GM18873 (cell line): ENCODE measurements around the gene CNEP1R1.
A peak's percentile ranks its signal among the peaks of the same experiment; 100 is the strongest.
"Not testable (repeated sequence)": the region's sequence is repeated elsewhere in the genome, so short reads cannot be mapped to it uniquely, and the experiment has no call there.

Experiments used
- ATAC-seq: cut with Tn5 transposase; IDR thresholded peaks from one replicate; pipeline ENCODE4 v1.9.1; 2021; ENCODE audit warnings: mild to moderate bottlenecking, moderate library complexity, moderate number of reproducible peaks; ENCODE audit not compliant: unreplicated experiment, low FRiP score

Gene CNEP1R1

GRCh38 chr16:50024684-50025536 lies at the start of gene CNEP1R1:
TSS of gene CNEP1R1 (plus strand) at chr16:50025225. CDS start at chr16:50025316, 91 bp downstream.
- ATAC-seq: peak; percentile 97

- ATAC-seq: no peak
Observed at GRCh38 chr16:49977427-49977826, 47.6 kb upstream of the CNEP1R1 start.

GRCh38 chr16:49978569-49979326 lies 46.3 kb upstream of the CNEP1R1 start:
- no peak for ATAC-seq

- no peak for ATAC-seq
Observed at GRCh38 chr16:49980166-49980565, 44.9 kb upstream of the CNEP1R1 start.

- ATAC-seq: no peak
Observed at GRCh38 chr16:49986351-49987124, 38.5 kb upstream of the CNEP1R1 start.

GRCh38 chr16:49987381-49987780 lies 37.6 kb upstream of the CNEP1R1 start:
- no peak for ATAC-seq

- no peak for ATAC-seq
Observed at GRCh38 chr16:49992825-49993224, 32.2 kb upstream of the CNEP1R1 start.

- ATAC-seq: no peak
Observed at GRCh38 chr16:49993579-49993978, 31.4 kb upstream of the CNEP1R1 start.

- ATAC-seq: no peak
Observed at GRCh38 chr16:49994006-49994405, 31.0 kb upstream of the CNEP1R1 start.

- ATAC-seq: no peak
Observed at GRCh38 chr16:49995720-49996119, 29.3 kb upstream of the CNEP1R1 start.

GRCh38 chr16:49997721-49998251 lies 27.2 kb upstream of the CNEP1R1 start:
- no peak for ATAC-seq

GRCh38 chr16:49998991-49999390 lies 26.0 kb upstream of the CNEP1R1 start:
- no peak for ATAC-seq

- ATAC-seq: no peak
Observed at GRCh38 chr16:50001144-50001543, 23.9 kb upstream of the CNEP1R1 start.

- ATAC-seq: no peak
Observed at GRCh38 chr16:50002190-50002589, 22.8 kb upstream of the CNEP1R1 start.

GRCh38 chr16:50004239-50004638 lies 20.8 kb upstream of the CNEP1R1 start:
- no peak for ATAC-seq

- no peak for ATAC-seq
Observed at GRCh38 chr16:50006964-50007363, 18.1 kb upstream of the CNEP1R1 start.

GRCh38 chr16:50007744-50008143 lies 17.3 kb upstream of the CNEP1R1 start:
- no peak for ATAC-seq

GRCh38 chr16:50010212-50010611 lies 14.8 kb upstream of the CNEP1R1 start:
- ATAC-seq: no peak

GRCh38 chr16:50011707-50012106 lies 13.3 kb upstream of the CNEP1R1 start:
- ATAC-seq: no peak

- ATAC-seq: no peak
Observed at GRCh38 chr16:50012182-50012581, 12.8 kb upstream of the CNEP1R1 start.

- not testable (repeated sequence) for ATAC-seq
Observed at GRCh38 chr16:50014211-50014610, 10.8 kb upstream of the CNEP1R1 start.
